ENCODE data around the gene IFNAR1.

DNA sequence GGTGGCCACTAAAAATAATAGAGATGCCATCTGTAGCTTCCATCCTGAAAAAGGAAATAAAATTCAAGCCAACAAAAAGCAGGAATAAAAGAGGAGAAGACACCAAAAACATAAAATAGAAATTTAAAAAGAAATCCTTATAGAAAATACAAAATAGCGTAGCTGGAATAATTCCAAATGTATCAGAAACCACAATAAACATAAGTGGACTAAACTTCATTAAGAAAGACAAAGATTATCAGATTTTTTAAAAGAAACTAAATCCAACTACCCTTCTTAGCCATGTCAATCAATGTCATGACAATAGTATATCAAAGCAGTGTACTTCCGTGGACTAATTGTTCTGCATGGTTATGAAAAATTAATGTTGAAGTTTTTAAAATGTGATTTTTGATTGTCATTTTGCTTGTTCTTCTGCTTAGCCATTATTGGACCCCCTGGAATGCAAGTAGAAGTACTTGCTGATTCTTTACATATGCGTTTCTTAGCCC, 45.4 kb upstream of the IFNAR1 start:
- TF ChIP-seq, protein P1, sequence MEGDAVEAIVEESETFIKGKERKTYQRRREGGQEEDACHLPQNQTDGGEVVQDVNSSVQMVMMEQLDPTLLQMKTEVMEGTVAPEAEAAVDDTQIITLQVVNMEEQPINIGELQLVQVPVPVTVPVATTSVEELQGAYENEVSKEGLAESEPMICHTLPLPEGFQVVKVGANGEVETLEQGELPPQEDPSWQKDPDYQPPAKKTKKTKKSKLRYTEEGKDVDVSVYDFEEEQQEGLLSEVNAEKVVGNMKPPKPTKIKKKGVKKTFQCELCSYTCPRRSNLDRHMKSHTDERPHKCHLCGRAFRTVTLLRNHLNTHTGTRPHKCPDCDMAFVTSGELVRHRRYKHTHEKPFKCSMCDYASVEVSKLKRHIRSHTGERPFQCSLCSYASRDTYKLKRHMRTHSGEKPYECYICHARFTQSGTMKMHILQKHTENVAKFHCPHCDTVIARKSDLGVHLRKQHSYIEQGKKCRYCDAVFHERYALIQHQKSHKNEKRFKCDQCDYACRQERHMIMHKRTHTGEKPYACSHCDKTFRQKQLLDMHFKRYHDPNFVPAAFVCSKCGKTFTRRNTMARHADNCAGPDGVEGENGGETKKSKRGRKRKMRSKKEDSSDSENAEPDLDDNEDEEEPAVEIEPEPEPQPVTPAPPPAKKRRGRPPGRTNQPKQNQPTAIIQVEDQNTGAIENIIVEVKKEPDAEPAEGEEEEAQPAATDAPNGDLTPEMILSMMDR (IDR thresholded peaks at IDR 0.05) = no peak
- TF ChIP-seq POLR2A (IDR thresholded peaks at IDR 0.05) (no peak), POLR2AphosphoS5 (IDR thresholded peaks at IDR 0.05; ENCODE audit: insufficient read depth in 1 of 2, low read depth in 1 of 2) (no peak)
